Measurements from ENCODE around the gene CCSER1. TPM values are rescaled to one million over a fixed set of nuclear protein-coding genes. Genes with fewer than 3 reads are reported as not detected.

Gene CCSER1
- total and polyA plus RNA-seq, 10 donors: 1.3 to 30.4 (median 20.4) TPM

DNA sequence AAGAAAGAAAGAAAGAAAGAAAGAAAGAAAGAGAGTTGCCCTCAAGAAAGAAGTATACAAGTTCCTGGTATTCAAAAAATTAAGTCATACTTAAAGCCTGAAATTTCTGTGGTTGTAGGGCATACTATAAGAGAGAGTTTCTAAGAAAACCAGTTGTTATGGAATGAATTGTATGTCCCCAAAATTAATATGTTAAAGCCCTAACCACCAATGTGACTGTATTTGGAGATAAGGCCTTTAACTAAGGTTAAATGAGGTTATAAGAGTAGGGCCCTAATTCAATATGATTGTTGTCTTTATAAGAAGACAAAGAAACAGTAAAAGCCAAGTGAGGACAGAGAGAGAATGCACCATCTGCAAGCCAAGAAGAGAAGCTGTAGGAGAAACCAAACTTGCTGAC, 521.1 kb downstream of the CCSER1 start:
- Histone ChIP-seq H3K27me3 (replicated peaks in 1 of 7) (no peaks in the 10 kb centered on the region), H3K9me3 (peaks cover 0 to 15% (median 4%) of the 10 kb centered on the region in 8 donors), H3K36me3 (no peaks in the 10 kb centered on the region), H3K4me1 (no peaks in the 10 kb centered on the region), H3K27ac (no peak overlapping the region), H3K4me3 (no peak overlapping the region)
- DNase-seq: no peak
- TF ChIP-seq, protein P1, sequence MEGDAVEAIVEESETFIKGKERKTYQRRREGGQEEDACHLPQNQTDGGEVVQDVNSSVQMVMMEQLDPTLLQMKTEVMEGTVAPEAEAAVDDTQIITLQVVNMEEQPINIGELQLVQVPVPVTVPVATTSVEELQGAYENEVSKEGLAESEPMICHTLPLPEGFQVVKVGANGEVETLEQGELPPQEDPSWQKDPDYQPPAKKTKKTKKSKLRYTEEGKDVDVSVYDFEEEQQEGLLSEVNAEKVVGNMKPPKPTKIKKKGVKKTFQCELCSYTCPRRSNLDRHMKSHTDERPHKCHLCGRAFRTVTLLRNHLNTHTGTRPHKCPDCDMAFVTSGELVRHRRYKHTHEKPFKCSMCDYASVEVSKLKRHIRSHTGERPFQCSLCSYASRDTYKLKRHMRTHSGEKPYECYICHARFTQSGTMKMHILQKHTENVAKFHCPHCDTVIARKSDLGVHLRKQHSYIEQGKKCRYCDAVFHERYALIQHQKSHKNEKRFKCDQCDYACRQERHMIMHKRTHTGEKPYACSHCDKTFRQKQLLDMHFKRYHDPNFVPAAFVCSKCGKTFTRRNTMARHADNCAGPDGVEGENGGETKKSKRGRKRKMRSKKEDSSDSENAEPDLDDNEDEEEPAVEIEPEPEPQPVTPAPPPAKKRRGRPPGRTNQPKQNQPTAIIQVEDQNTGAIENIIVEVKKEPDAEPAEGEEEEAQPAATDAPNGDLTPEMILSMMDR (IDR thresholded peaks at IDR 0.05 in 8 of 11, conservative IDR thresholded peaks at IDR 0.05 in 3 of 11): no peak
- no peak for TF ChIP-seq POLR2A (IDR thresholded peaks at IDR 0.05)
- TF ChIP-seq POLR2AphosphoS5 (IDR thresholded peaks at IDR 0.05): no peak
- intact Hi-C loops (cut with DNase I; ENCODE audit: low total_unique reads): no loop called here

DNA sequence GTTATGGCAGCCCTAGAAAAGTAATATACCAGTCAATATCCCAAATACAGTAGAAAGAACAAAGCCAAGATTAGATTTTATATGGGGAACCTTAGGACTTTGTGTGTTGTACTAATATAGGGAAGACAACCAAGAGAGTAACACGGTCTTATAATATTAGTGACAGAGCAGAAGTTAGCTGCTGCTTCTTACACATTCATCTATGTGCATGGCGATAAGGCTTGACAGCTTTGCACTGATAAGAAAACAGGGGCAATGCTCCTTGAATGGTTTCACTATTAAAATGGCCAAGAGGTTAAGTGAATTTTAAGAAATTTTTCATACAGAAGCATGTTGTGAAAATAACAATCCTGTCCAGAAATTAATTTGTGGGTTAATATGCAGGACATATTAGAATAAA, 521.6 kb downstream of the CCSER1 start:
- H3K9me3 ChIP-seq: peaks cover 0 to 16% (median 4%) of the 10 kb centered on the region in 8 donors
- H3K27me3 ChIP-seq (replicated peaks in 1 of 7): no peaks in the 10 kb centered on the region
- no peak overlapping the region for H3K27ac ChIP-seq
- intact Hi-C loops (cut with DNase I; ENCODE audit: low total_unique reads): no loop called here
- H3K4me3 ChIP-seq: no peak overlapping the region
- H3K4me1 ChIP-seq: no peaks in the 10 kb centered on the region
- DNase-seq: no peak
- H3K36me3 ChIP-seq: no peaks in the 10 kb centered on the region
- WGBS, 5 donors: 84 to 97% (median 87%) methylated on average over 2 of the region's 2 CpGs
- TF ChIP-seq, protein P1 (IDR thresholded peaks at IDR 0.05 in 8 of 11, conservative IDR thresholded peaks at IDR 0.05 in 3 of 11): no peak
- TF ChIP-seq POLR2A (IDR thresholded peaks at IDR 0.05) (no peak), POLR2AphosphoS5 (IDR thresholded peaks at IDR 0.05) (no peak)

DNA sequence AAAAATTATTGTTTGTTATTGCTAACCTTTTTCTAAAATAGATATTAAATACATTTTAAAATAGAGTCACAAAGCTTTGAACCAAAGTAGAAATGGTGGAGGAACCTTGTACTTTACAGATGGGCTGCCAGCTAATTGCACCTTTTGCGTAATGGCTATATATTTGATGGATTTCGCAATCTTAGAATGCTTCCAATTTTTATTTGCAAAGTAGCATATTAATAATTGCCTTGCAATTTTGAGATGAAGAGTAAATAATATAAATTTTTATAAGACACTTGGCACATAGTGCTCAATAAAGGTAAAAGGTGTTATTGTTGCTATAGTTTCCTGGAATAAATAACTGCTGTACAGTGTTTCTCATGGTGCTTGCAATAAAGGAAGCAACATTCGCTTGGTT, 533.5 kb downstream of the CCSER1 start:
- 86 to 94% (median 92%) methylated on average over 3 of the region's 3 CpGs for WGBS, 5 donors
- TF ChIP-seq POLR2A (IDR thresholded peaks at IDR 0.05) (no peak), POLR2AphosphoS5 (IDR thresholded peaks at IDR 0.05) (no peak)
- TF ChIP-seq, protein P1 (IDR thresholded peaks at IDR 0.05 in 8 of 11, conservative IDR thresholded peaks at IDR 0.05 in 3 of 11): no peak
- Histone ChIP-seq H3K4me3 (no peak overlapping the region), H3K4me1 (no peaks in the 10 kb centered on the region), H3K27ac (no peak overlapping the region), H3K27me3 (replicated peaks in 1 of 7) (no peaks in the 10 kb centered on the region), H3K9me3 (peaks cover 0 to 6% (median 0%) of the 10 kb centered on the region in 8 donors), H3K36me3 (no peaks in the 10 kb centered on the region)
- intact Hi-C loops (cut with DNase I; ENCODE audit: low total_unique reads): no loop called here
- no peak for DNase-seq

DNA sequence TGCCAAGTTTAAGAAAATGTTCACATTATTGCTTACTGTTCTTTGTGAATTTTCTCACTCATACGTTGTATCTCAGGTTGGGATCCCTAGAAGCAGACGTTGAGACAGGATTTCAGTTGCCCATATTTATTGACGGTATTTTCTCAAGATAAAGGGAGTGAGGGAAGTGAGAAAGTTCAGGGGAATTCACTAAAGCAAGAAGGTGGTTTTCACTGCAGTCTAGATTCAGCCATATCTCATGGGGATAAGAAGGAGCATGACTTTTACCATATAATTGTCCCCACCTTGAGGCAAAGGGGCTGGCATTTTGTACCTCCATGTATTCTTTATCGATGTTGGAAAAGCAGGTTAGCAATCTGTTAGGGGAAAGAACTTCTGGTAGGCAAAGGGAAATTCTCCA, 543.0 kb downstream of the CCSER1 start:
- intact Hi-C loops (cut with DNase I; ENCODE audit: low total_unique reads): no loop called here
- no peak for TF ChIP-seq POLR2A (IDR thresholded peaks at IDR 0.05)
- TF ChIP-seq, protein P1 (IDR thresholded peaks at IDR 0.05 in 8 of 11, conservative IDR thresholded peaks at IDR 0.05 in 3 of 11): no peak
- no peak for TF ChIP-seq POLR2AphosphoS5 (IDR thresholded peaks at IDR 0.05)
- WGBS, 5 donors: 63 to 86% (median 69%) methylated on average over 4 of the region's 4 CpGs

More for the DNA sequence above, 543.0 kb downstream of the CCSER1 start:
- H3K36me3 ChIP-seq: no peaks in the 10 kb centered on the region
- no peak overlapping the region for H3K27ac ChIP-seq
- no peaks in the 10 kb centered on the region for H3K27me3 ChIP-seq (replicated peaks in 1 of 7)
- peaks cover 0 to 5% (median 0%) of the 10 kb centered on the region in 8 donors for H3K9me3 ChIP-seq
- H3K4me1 ChIP-seq: no peaks in the 10 kb centered on the region
- no peak overlapping the region for H3K4me3 ChIP-seq
- DNase-seq: no peak
